NK-92 (cell line): ENCODE results near the gene RTL10.
"Not testable (repeated sequence)": the region's sequence is repeated elsewhere in the genome, so short reads cannot be mapped to it uniquely, and the experiment has no call there.

Source experiments
- DNase-seq: peaks from one replicate; lab custom pipeline; 2025; ENCODE audit not compliant: unreplicated experiment; lab: John Stamatoyannopoulos, UW

RTL10 gene

GRCh38 chr22:19846620-19847344, 7.9 kb downstream of the RTL10 start:
- DNase-seq = no peak

- no peak for DNase-seq
These were observed 9.5 kb downstream of the RTL10 start for GRCh38 chr22:19845054-19845722.

GRCh38 chr22:19844377-19845053, 10.2 kb downstream of the RTL10 start:
- no peak for DNase-seq

GRCh38 chr22:19843857-19844376, 10.8 kb downstream of the RTL10 start:
- DNase-seq = no peak

GRCh38 chr22:19843107-19843856, 11.4 kb downstream of the RTL10 start:
- no peak for DNase-seq

- no peak for DNase-seq
These were observed 12.1 kb downstream of the RTL10 start for GRCh38 chr22:19842393-19843106.

- DNase-seq = no peak
These were observed 12.9 kb downstream of the RTL10 start for GRCh38 chr22:19841641-19842392.

GRCh38 chr22:19840955-19841640, 13.6 kb downstream of the RTL10 start:
- DNase-seq = no peak

GRCh38 chr22:19840059-19840458, 14.6 kb downstream of the RTL10 start:
- DNase-seq = no peak

- no peak for DNase-seq
These were observed 16.8 kb downstream of the RTL10 start for GRCh38 chr22:19837915-19838314.

GRCh38 chr22:19836512-19836911, 18.2 kb downstream of the RTL10 start:
- no peak for DNase-seq

GRCh38 chr22:19834599-19834998, 20.1 kb downstream of the RTL10 start:
- DNase-seq = no peak

GRCh38 chr22:19833327-19833726, 21.3 kb downstream of the RTL10 start:
- not testable (repeated sequence) for DNase-seq

GRCh38 chr22:19832476-19833108, 22.1 kb downstream of the RTL10 start:
- no peak for DNase-seq

GRCh38 chr22:19831979-19832378, 22.7 kb downstream of the RTL10 start:
- DNase-seq = not testable (repeated sequence)

GRCh38 chr22:19831016-19831415, 23.7 kb downstream of the RTL10 start:
- no peak for DNase-seq

- no peak for DNase-seq
These were observed 26.7 kb downstream of the RTL10 start for GRCh38 chr22:19828035-19828401.

- DNase-seq = no peak
These were observed 27.2 kb downstream of the RTL10 start for GRCh38 chr22:19827341-19828034.
